ENCODE data around the gene MACROH2A2. TPM values are rescaled to one million over a fixed set of nuclear protein-coding genes. Genes with fewer than 3 reads are reported as not detected.

MACROH2A2 gene
- total and polyA plus RNA-seq, 2 of the 8 experiments (the other 6 are each of a cell fraction or from before 2014, with no cell fraction given): 7.9 to 9.3 TPM

DNA sequence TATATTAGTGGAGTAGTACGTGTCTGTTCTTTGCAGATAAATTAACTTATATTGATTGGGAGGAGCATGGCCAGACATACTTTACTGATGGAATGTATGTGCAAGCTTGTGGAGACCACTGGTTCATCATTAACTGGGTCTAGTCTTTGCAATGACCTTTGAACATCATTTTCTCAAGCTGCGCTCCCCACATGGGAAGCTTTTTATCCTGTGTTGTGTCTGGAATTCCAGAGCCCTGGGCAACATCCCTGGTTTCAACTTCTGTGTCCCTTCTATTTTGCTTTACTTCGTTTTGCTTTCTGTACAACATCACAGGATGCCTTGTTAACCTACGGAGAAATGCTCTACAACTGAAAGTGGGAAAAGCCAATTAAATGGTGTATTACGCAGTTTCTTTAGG lies 38.3 kb downstream of the MACROH2A2 start:
- no peak overlapping the region for H2BK12ac ChIP-seq (ENCODE audit: low read depth, low read length)
- H4K5ac ChIP-seq (ENCODE audit: insufficient read length, low read depth, low read length): no peak overlapping the region
- no peaks in the 10 kb centered on the region; a peak in 1 of 7 replicates for H3K4me1 ChIP-seq (replicated peaks in 1 of 4; ENCODE audit: control insufficient read depth in 3 of 4, insufficient read depth in 4 of 4, low read length in 3 of 4)
- H3K27ac ChIP-seq (ENCODE audit: low read depth, low read length): no peak overlapping the region
- no peak overlapping the region for H3K4me2 ChIP-seq (ENCODE audit: insufficient read depth in 1 of 2, low read depth in 2 of 2, low read length in 2 of 2)
- no peak overlapping the region for H3K9ac ChIP-seq (replicated peaks in 1 of 4; ENCODE audit: extremely low read depth in 1 of 4, low read depth in 3 of 4, low read length in 3 of 4)
- H3K79me2 ChIP-seq (ENCODE audit: control insufficient read depth in 1 of 2, insufficient read depth in 2 of 2, low read length in 2 of 2): no peaks in the 10 kb centered on the region
- no peaks in the 10 kb centered on the region for H3K79me1 ChIP-seq (ENCODE audit: low read depth, low read length)
- H3K4me3 ChIP-seq (ENCODE audit: extremely low read depth in 1 of 4, insufficient read depth in 2 of 4, low read depth in 3 of 4, low read length in 4 of 4): no peak overlapping the region
- H3K36me3 ChIP-seq (ENCODE audit: control insufficient read depth in 2 of 4, insufficient read depth in 4 of 4, low read length in 3 of 4): no peaks in the 10 kb centered on the region
- no peak overlapping the region for H2BK5ac ChIP-seq (ENCODE audit: low read depth, low read length)
- H3K23me2 ChIP-seq (ENCODE audit: low read depth, low read length): no peaks in the 10 kb centered on the region
- H2AK5ac ChIP-seq (ENCODE audit: low read depth, low read length): no peak overlapping the region
- 89% methylated on average over 5 of the region's 5 CpGs; no CpG with 5 or more reads in 1 of the 2 experiments for WGBS, 2 experiments (ENCODE audit: extremely low coverage in 1 of 2, insufficient coverage in 1 of 2, insufficient read length in 1 of 2, insufficient replicate concordance in 2 of 2, low coverage in 1 of 2, low lambda C conversion rate in 2 of 2, missing lambda C conversion rate in 1 of 2)
- POLR2A ChIA-PET (ENCODE audit: partially characterized antibody): no interaction called here
- H4K20me1 ChIP-seq (replicated peaks in 1 of 2; ENCODE audit: control insufficient read depth in 1 of 2, insufficient read depth in 2 of 2, low read length in 2 of 2): no peaks in the 10 kb centered on the region
- H3K9me3 ChIP-seq (ENCODE audit: insufficient read depth in 2 of 2, low read depth in 1 of 2, low read length in 1 of 2): no peaks in the 10 kb centered on the region
- no peak overlapping the region for H4K91ac ChIP-seq (replicated peaks; ENCODE audit: insufficient read length, low read length)
- H2BK20ac ChIP-seq (ENCODE audit: low read length): no peak overlapping the region
- no peak overlapping the region for H2BK120ac ChIP-seq (replicated peaks; ENCODE audit: low read depth, low read length)
- H3K14ac ChIP-seq (ENCODE audit: insufficient read length): no peak overlapping the region
- no peak overlapping the region for H4K8ac ChIP-seq (ENCODE audit: extremely low read depth, insufficient read depth, low read length)
- H2BK15ac ChIP-seq (ENCODE audit: low read length): no peak overlapping the region
- FAIRE-seq: no peak
- no peak for DNase-seq (ENCODE audit: low read depth in 1 of 2, low spot score in 2 of 2)
- CTCF ChIA-PET (ENCODE audit: partially characterized antibody): interaction anchor here (2.0 to 9.6 kb wide), 2 partner anchors 16 to 36 kb away, joined by 5 to 90 read pairs; no protein-coding TSS in a partner anchor
- H2AFZ ChIP-seq (ENCODE audit: low read length): no peak overlapping the region
- no peak overlapping the region for H3K56ac ChIP-seq (replicated peaks; ENCODE audit: insufficient read length, low read depth, low read length)
- H3K4ac ChIP-seq (replicated peaks; ENCODE audit: insufficient read length, low read depth, low read length): no peak overlapping the region
- H3K27me3 ChIP-seq (replicated peaks in 1 of 4; ENCODE audit: control insufficient read depth in 3 of 4, extremely low read depth in 1 of 4, insufficient read depth in 3 of 4, low read length in 3 of 4): no peaks in the 10 kb centered on the region
- no peak overlapping the region for H3K23ac ChIP-seq (ENCODE audit: insufficient read length)
- no peak overlapping the region for H3K18ac ChIP-seq (ENCODE audit: extremely low read depth, low read length)
- TF ChIP-seq SP4 (IDR thresholded peaks at IDR 0.05; ENCODE audit: low read length) (no peak), CTBP2 (IDR thresholded peaks at IDR 0.05; ENCODE audit: borderline replicate concordance, insufficient read depth, insufficient read length, low read length) (no peak), HDAC6 (IDR thresholded peaks at IDR 0.05; ENCODE audit: low read depth, low read length) (no peak), NANOG (IDR thresholded peaks at IDR 0.05; ENCODE audit: insufficient read depth, low read depth, low read length, poor library complexity, severe bottlenecking) (no peak), TAF1 (IDR thresholded peaks at IDR 0.05; ENCODE audit: low read depth, low read length) (no peak), RBBP5 (IDR thresholded peaks at IDR 0.05; ENCODE audit: borderline replicate concordance, low read depth, low read length) (no peak), RAD21 (IDR thresholded peaks at IDR 0.05 in 1 of 2, conservative IDR thresholded peaks at IDR 0.05 in 1 of 2; ENCODE audit: low read depth in 2 of 2, low read length in 2 of 2) (no peak), KDM4A (IDR thresholded peaks at IDR 0.05; ENCODE audit: low read depth, low read length, severe bottlenecking) (no peak)
- TF ChIP-seq, protein P1, sequence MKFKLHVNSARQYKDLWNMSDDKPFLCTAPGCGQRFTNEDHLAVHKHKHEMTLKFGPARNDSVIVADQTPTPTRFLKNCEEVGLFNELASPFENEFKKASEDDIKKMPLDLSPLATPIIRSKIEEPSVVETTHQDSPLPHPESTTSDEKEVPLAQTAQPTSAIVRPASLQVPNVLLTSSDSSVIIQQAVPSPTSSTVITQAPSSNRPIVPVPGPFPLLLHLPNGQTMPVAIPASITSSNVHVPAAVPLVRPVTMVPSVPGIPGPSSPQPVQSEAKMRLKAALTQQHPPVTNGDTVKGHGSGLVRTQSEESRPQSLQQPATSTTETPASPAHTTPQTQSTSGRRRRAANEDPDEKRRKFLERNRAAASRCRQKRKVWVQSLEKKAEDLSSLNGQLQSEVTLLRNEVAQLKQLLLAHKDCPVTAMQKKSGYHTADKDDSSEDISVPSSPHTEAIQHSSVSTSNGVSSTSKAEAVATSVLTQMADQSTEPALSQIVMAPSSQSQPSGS (IDR thresholded peaks at IDR 0.05; ENCODE audit: low read length): no peak
- TF ChIP-seq, protein P2, sequence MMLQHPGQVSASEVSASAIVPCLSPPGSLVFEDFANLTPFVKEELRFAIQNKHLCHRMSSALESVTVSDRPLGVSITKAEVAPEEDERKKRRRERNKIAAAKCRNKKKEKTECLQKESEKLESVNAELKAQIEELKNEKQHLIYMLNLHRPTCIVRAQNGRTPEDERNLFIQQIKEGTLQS (IDR thresholded peaks at IDR 0.05; ENCODE audit: insufficient read depth, low read depth, low read length): no peak
- TF ChIP-seq, protein P3, sequence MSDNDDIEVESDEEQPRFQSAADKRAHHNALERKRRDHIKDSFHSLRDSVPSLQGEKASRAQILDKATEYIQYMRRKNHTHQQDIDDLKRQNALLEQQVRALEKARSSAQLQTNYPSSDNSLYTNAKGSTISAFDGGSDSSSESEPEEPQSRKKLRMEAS (IDR thresholded peaks at IDR 0.05): no peak
